Lung microvascular endothelial cell (primary cell): ENCODE data around the gene DTWD2. TPM values are rescaled to one million over a fixed set of nuclear protein-coding genes. Genes with fewer than 3 reads are reported as not detected.

ENCODE experiments used
- DNase-seq, 2 donors: peaks; one replicate each; pipeline versions ENCODE4 v3.0.0 to v3.0.0-alpha.2; 2010; ENCODE audit warnings: low read depth in 2 of 2
- total RNA-seq: library from RNA; depleted of rRNA; stranded (reverse); fragments of >200 nt; gene quantifications from 2 replicates; pipeline ENCODE4 v1.2.1, GENCODE V29; 2014

DTWD2 gene
- total RNA-seq, 1 donor from 2014 or later = 2.6 TPM

GRCh38 chr5:118788351-118788750 is 200.0 kb downstream of the DTWD2 start:
- no peak for DNase-seq

Other genes starting within 250 kb of the DTWD2 start
- 19.6 and 21.8 TPM in 2 replicates for gene DMXL1, start 82.5 kb upstream of the DTWD2 start, total RNA-seq